Measurements from ENCODE around the gene ADAM19.

Gene ADAM19

GRCh38 chr5:157559301-157559700 lies 16.3 kb downstream of the ADAM19 start:
- H3K79me2 ChIP-seq: no peaks in the 10 kb centered on the region
- no peak overlapping the region for H3K9ac ChIP-seq
- no peaks in the 10 kb centered on the region for H3K9me3 ChIP-seq (ENCODE audit: control insufficient read depth, low read length)
- H3K27ac ChIP-seq: no peak overlapping the region
- H3K4me2 ChIP-seq (ENCODE audit: low read length): no peak overlapping the region
- no peaks in the 10 kb centered on the region for H3K27me3 ChIP-seq (ENCODE audit: control insufficient read depth, insufficient read depth, low read length)
- no peak for TF ChIP-seq CTCF (IDR thresholded peaks at IDR 0.05)
- no peaks in the 10 kb centered on the region for H3K4me1 ChIP-seq
- H3K36me3 ChIP-seq (ENCODE audit: control insufficient read depth, insufficient read depth, low read length): no peaks in the 10 kb centered on the region
- no peak overlapping the region for H2AFZ ChIP-seq
- H3K4me3 ChIP-seq (ENCODE audit: low read depth, low read length): no peak overlapping the region

- Histone ChIP-seq H3K36me3 (ENCODE audit: control insufficient read depth, insufficient read depth, low read length) (no peaks in the 10 kb centered on the region), H3K27ac (no peak overlapping the region), H3K4me1 (no peaks in the 10 kb centered on the region)
These were observed 16.9 kb downstream of the ADAM19 start for GRCh38 chr5:157558681-157559080.

GRCh38 chr5:157558041-157558595 lies 17.5 kb downstream of the ADAM19 start:
- Histone ChIP-seq H3K4me3 (ENCODE audit: low read depth, low read length) (no peak overlapping the region), H3K36me3 (ENCODE audit: control insufficient read depth, insufficient read depth, low read length) (no peaks in the 10 kb centered on the region), H2AFZ (no peak overlapping the region), H3K79me2 (no peaks in the 10 kb centered on the region), H3K4me1 (no peaks in the 10 kb centered on the region), H3K27ac (no peak overlapping the region), H3K27me3 (ENCODE audit: control insufficient read depth, insufficient read depth, low read length) (no peaks in the 10 kb centered on the region), H3K4me2 (ENCODE audit: low read length) (no peak overlapping the region), H3K9ac (no peak overlapping the region), H3K9me3 (ENCODE audit: control insufficient read depth, low read length) (no peaks in the 10 kb centered on the region)
- no peak for TF ChIP-seq CTCF (IDR thresholded peaks at IDR 0.05)

More at GRCh38 chr5:157558681-157559080, 16.9 kb downstream of the ADAM19 start:
- Histone ChIP-seq H3K4me3 (ENCODE audit: low read depth, low read length) (no peak overlapping the region), H2AFZ (no peak overlapping the region), H3K9me3 (ENCODE audit: control insufficient read depth, low read length) (no peaks in the 10 kb centered on the region), H3K9ac (no peak overlapping the region), H3K79me2 (no peaks in the 10 kb centered on the region), H3K4me2 (ENCODE audit: low read length) (no peak overlapping the region), H3K27me3 (ENCODE audit: control insufficient read depth, insufficient read depth, low read length) (no peaks in the 10 kb centered on the region)
- TF ChIP-seq CTCF (IDR thresholded peaks at IDR 0.05): no peak

GRCh38 chr5:157556615-157557418 lies 18.8 kb downstream of the ADAM19 start:
- Histone ChIP-seq H3K4me2 (ENCODE audit: low read length) (no peak overlapping the region), H3K9ac (no peak overlapping the region), H3K9me3 (ENCODE audit: control insufficient read depth, low read length) (no peaks in the 10 kb centered on the region), H3K79me2 (no peaks in the 10 kb centered on the region), H3K27me3 (ENCODE audit: control insufficient read depth, insufficient read depth, low read length) (no peaks in the 10 kb centered on the region), H2AFZ (no peak overlapping the region), H3K4me3 (ENCODE audit: low read depth, low read length) (no peak overlapping the region), H3K4me1 (no peaks in the 10 kb centered on the region), H3K36me3 (ENCODE audit: control insufficient read depth, insufficient read depth, low read length) (no peaks in the 10 kb centered on the region), H3K27ac (no peak overlapping the region)
- TF ChIP-seq CTCF (IDR thresholded peaks at IDR 0.05): no peak

All from parathyroid adenoma (tissue), 2 donors.